GM21619 (cell line): ENCODE results near the gene DST.
A peak's percentile ranks its signal among the peaks of the same experiment; 100 is the strongest.
"Not testable (repeated sequence)": the region's sequence is repeated elsewhere in the genome, so short reads cannot be mapped to it uniquely, and the experiment has no call there.

ENCODE experiments used
- ATAC-seq: cut with Tn5 transposase; IDR thresholded peaks from one replicate; pipeline ENCODE4 v1.9.1; 2021; ENCODE audit not compliant: unreplicated experiment

The DST gene

GRCh38 chr6:56663344-56663743 is 20.7 kb upstream of the DST start:
- no peak for ATAC-seq

DNA sequence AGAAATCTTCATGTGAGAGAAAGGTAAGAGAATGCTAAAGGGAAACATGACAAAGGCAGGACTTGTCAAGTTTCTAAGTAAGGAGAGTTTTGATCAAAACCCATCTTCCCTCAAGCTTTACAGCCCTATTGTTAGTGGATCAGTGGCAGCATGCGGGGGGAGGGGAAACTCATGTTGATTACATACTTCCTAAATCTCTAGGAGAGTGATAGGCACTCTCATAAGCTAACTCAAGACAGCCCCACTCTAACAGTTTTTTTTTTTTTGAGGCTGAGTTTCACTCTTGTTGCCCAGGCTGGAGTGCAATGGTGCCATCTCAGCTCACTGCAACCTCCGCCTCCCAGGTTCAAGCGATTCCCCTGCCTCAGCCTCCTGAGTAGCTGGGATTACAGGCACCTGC is 18.6 kb upstream of the DST start:
- not testable (repeated sequence) for ATAC-seq

DNA sequence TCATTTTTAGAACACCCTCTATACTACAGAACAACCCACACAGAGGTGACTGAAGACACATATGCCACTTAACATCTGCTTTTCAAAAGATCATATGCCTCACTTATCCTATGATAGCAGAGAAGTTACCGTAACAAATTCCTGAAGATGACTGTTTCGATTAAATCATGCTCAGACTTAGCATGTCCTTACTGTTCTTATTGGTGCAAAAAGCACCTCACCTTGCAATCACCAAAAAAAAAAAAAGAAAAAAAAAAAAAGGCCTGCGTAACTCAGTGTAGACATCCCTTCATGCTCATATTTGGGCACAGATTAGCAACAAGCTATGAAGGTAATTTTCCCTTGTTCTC is 17.7 kb upstream of the DST start:
- no peak for ATAC-seq

GRCh38 chr6:56659721-56660380 is 17.2 kb upstream of the DST start:
- ATAC-seq, result peak; percentile 85

DNA sequence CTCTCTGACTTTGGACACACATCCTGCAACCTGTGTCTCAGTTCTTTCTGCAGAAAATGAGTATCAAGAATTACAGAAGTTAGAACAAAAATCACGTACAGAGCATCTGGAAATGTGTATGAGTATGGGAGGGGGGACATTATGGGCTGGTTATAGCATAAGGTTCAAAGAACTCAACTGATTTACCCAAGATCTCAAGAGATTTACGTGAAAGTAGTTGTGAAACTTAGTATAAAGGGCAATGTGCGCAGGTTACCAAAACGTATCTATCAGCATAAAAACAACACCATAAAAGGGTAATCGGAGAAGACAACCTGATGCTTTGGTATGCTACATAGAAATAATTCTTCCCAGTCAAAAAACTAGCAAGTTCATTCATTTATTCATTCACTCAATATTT is 15.6 kb upstream of the DST start:
- ATAC-seq, result no peak

DNA sequence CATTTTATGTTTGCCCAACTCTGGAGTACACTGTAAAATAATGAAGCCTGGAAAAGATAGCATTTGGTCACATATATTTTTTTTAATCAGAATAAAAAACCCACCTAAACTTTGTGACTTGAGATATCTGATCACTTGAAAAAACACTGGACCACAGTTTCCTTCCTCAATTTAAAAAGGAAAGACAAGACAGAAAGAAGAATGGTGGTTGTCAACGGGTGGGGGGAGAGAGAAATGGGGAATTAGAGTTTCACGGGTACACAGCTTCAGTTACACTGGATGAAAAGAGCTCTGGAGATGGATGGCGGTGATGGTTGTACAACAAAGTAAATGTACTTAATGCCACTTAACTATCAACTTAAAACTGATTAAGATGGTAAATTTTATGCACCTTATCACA is 14.7 kb upstream of the DST start:
- ATAC-seq, result no peak

- no peak for ATAC-seq
Observed at GRCh38 chr6:56656466-56656865, 13.8 kb upstream of the DST start.

DNA sequence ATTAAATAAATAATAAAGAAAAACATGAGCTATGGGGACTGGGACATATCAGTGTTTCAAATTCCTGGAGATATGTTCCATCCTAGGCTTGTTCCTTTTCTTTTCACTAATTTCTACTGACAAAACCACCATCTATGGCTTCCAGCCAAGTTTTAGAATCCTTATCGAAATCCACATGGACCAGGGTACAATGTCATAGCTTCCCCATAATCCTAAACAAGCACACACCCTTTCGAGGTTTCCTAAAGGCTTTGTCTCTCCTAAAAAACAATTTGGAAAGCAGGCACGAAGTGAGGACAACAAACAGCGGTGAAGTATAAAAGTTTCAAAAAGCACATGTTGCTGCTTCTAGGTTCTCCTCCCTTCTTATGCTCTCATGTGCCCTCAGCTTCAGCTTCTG is 13.3 kb upstream of the DST start:
- ATAC-seq, result no peak

DNA sequence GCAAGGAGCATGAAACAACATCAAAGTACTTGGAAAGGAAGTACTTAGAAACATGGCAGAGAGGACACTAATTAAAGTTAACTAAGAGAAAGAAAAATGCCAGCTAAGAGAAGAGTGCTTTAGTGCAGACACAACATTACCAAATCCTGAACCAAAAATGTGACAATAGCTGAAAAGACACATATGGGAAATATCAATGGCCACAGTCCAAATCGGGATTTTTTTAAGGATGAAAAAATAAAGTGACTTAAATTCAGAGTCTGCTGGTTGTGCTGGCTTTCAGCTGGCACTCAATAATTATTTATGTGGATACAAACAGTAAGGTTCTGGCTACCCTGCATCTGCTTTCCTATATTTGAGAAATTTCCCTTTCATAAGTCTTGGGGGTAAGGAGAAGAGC is 12.6 kb upstream of the DST start:
- ATAC-seq, result no peak

- no peak for ATAC-seq
Observed at GRCh38 chr6:56652994-56653393, 10.3 kb upstream of the DST start.

DNA sequence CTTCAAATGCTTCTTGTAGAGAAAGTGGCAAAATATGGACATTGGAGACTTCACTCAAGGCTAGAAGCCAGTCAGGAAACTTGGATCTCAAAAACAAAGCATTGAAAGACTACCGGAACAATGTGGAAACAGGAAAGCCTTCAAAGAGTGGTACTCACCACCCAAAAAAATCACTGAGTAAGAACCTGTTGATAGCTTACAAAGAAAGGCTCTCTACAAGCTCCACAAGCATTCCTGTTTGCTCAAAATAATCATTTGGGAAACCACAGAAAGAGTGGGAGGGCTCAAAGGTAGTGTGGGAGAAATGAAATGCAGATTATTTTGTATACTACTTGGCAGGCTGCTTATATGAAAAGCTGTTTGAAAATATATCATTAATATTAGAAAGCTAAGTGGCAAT is 9.5 kb upstream of the DST start:
- ATAC-seq, result no peak

DNA sequence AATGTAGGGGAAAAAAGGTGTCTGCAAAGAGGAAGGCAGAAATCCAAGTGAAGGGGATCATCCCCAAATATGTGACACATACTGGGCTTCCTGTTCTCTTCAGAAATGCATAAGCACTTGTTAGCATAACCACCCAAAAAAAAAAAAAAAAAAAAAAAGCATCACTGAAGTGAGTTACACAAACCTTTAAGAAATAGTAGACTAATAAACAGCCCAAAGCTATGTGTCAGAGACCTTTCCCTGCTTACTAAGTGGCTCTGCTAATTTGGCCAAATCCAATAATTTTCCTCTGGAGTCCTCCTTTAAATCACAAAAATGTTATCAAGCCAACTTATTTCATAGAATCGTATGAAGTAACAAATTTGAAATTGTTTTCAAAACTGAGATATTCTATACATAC is 7.5 kb upstream of the DST start:
- no peak for ATAC-seq

DNA sequence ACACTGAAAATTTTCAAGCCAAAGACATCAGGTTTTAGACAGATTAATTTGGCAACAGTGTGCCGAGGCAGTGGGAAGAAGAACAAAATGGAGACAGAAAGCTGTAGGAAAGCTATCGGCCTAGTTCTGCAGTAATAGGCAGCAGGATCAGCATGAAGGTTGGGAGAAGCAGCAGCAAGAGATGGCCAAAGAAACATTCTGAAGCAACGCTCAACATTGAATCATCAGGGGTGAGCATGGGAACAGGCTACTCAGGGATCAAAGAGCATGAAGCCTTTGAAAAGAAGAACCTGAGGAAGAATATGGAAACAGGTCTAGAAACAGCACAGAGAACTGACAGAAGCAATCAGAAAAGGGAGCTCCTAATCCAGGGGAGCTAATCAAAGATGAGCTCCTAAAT is 7.1 kb upstream of the DST start:
- ATAC-seq, result no peak

DNA sequence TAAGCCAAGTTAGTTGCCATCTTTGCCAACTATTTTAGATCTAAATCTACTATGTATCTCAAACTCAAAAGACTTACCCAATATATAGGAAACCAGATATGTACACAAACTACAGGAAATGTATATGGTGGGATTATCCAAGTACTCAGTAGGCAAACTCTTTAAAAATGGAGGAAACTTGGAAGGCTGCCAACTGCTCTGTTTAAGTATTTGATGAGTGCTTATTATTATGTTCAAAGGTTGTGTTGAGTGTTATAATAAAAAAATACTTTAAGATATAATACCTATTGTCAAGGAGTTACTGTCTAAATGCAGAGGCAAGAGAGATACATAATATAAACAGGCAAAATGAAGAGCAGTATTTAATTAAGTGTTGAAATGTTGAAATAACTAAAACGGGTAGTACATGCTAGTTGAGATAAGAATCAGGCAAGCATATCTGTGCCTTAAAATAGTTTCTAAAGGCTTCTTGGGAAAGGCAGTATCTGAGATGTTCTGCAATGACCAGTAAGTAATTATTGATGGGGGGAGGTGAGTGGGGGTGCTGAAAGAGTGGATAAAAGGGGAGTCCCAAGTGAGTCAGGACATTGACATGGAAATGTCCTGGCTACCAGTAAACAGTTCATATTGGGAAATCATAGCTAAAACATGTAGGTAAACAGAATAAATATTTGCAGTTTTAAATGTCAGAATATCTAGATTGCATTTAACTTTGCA is 6.5 kb upstream of the DST start:
- no peak for ATAC-seq

DNA sequence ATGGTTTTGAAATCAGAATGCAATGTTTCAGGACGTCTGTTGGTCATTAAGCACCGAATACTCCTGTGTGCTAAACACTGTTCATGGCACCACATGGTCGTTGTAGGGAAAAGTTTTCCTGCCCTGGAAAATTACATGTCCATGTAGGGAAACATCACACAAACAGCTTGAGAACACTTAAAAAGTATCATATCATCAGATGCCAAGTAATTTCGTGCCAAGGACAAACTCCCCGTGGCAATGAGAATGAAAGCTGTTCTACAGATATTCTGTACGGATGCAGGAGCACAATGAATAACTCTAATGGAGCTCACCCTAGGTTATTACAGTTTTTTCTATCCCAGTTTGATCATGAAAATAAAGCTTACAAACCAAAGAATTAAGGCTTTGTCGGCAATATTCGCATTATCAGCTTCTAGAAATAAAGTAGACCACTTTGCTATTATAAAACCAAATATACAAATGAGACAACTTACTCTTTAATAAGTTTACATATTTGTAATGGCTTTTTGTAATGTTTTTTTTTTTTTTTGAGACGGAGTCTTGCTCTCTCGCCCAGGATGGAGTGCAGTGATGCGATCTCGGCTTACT is 4.6 kb upstream of the DST start:
- no peak for ATAC-seq

GRCh38 chr6:56644366-56644765 is 1.7 kb upstream of the DST start:
- no peak for ATAC-seq

DNA sequence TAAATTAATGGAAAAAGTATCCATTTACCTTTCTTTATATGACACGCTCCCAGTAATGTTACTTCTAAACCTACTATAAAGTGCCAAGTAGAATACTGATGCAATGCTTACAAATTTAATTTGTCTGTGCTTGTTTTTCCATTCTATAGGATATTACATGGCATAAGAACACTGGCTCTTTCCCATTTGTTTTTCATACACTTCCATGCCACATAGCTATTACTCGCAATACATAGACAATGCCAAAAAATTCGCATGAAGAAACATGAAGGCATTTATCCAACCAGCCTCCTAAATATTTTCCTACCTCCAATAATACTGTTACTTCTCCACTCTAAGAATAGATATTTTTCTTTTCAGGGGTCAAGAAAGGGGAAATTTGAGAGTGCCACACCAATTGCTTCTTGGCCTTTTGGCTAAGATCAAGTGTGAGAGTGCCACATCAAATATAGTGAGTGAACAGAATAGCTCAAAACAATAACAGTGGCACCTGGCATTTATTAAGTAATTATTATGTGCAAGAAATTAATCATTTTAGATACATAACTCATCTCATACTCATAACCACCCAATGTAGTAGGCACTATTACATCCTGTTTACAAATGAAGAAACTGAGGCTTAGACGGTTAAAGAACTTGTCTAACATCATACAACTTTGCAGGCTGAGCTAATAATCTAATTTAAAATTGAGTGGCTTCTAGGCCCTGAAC is 845 bp upstream of the DST start:
- no peak for ATAC-seq

DNA sequence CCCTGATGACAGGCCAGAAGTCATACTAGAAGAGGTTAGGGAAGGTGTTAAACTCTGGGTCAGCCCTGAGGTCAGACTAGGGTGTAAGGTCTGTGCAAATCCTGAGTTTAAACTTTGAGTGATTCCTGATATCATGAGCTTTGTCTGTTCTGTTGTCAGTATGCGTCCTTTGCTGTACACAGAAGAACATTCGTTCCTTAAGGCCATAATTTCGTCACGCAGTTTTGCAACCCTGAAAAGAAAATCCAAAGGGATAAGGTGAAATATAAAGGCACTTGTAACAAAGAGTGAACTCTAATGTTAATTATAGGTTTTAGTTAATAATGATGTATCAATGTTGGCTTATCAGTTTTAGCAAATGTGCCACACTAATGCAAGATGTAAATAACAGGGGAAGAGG is 2.3 kb downstream of the DST start:
- ATAC-seq, result no peak

DNA sequence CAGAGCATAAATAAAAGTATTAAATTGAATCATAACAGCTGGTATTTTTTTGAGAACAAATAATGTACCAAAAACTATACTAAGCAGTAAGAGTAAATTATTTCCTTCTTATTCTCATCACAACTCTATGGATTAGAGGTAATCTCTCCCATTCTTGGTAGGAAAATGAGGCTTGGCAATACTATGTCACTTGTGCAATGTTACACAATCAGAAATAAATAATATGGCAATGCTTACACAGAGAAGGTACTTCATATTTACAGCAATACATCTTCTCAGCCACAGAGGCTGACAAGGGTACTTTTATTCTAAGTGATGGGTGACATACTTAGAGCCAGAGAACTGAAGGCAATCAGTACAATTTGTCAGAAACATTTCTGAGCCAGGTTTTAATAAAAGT is 3.9 kb downstream of the DST start:
- ATAC-seq, result no peak

GRCh38 chr6:56637640-56638039 is 5.0 kb downstream of the DST start:
- ATAC-seq, result no peak

DNA sequence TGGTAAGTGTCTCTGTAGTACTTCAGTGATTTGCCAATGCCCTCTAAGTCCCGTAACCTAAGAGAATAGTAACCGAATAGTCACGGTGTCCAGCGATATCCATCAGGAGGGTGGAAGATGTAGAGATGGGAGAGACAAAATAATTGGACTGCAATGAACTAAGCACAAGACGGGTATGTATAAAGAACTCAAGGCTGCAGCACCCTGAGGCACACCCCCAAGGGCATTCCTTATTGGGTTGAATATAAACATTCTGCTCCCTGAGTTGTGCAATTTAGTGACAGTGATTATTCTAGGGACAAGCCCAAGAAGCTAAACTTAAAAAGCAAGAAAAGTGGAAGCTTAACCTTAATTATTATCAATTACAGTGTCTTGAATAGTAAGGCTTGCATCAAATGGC is 14.6 kb downstream of the DST start:
- ATAC-seq, result no peak

GRCh38 chr6:56625356-56625755 is 17.3 kb downstream of the DST start:
- ATAC-seq, result no peak
